Endothelial cell of umbilical vein (primary cell): Measurements from ENCODE around the gene OR2D2. TPM values are rescaled to one million over a fixed set of nuclear protein-coding genes. Genes with fewer than 3 reads are reported as not detected.

ENCODE experiments used
- BruUV-seq: library from RNA; stranded (reverse); fragments of 400-500 nt; replicated peaks from 2 replicates; lab custom pipeline; 2021; lab: Mats Ljungman, UMichigan
- CTCF ChIA-PET: fragments of 300-600, 350-600 bp; sonication (Branson Sonifier 250); formaldehyde crosslinking; loops from one replicate; lab custom pipeline; 2021; ENCODE audit warnings: antibody characterized with exemption, inconsistent platforms; lab: Charles Lee
- POLR2A ChIA-PET: fragments of 300-600, 350-600 bp; sonication (Branson Sonifier 250); formaldehyde crosslinking; loops from one replicate; lab custom pipeline; 2021; ENCODE audit warnings: antibody characterized with exemption, inconsistent platforms; lab: Charles Lee
- DNase-seq: peaks from one replicate; pipeline ENCODE4 v3.0.0-alpha.2; 2011; ENCODE audit warnings: low read depth, low spot score
- FAIRE-seq: peaks from 2 replicates; lab custom pipeline; 2011; peaks lifted over from hg19 to GRCh38; lab: Jason Lieb, UNC
- H2AFZ ChIP-seq: 2 replicates; pipeline ENCODE4 v1.6.0; 2012; ENCODE audit warnings: low read depth, low read length, control low read depth, inconsistent platforms
- H3K27ac ChIP-seq: 2 replicates; pipeline ENCODE4 v1.5.1; 2011; ENCODE audit warnings: low read depth, mild to moderate bottlenecking, control low read depth, low read length, moderate library complexity; ENCODE audit not compliant: insufficient read depth
- H3K27me3 ChIP-seq, 2 experiments: 2 replicates each; pipeline versions ENCODE4 v1.6.0 to v1.6.1; 2011; ENCODE audit warnings: low read length in 2 of 2, mixed read lengths in 1 of 2; ENCODE audit not compliant: control insufficient read depth in 2 of 2, insufficient read depth in 2 of 2
- H3K36me3 ChIP-seq, 2 experiments: 2 replicates in 1 of 2; 3 replicates in 1 of 2; pipeline ENCODE4 v1.5.1; 2011; ENCODE audit warnings: low read length in 2 of 2, mild to moderate bottlenecking in 1 of 2, moderate library complexity in 1 of 2; ENCODE audit not compliant: control insufficient read depth in 2 of 2, insufficient read depth in 2 of 2; ENCODE audit errors: extremely low read depth in 1 of 2
- H3K4me1 ChIP-seq: 3 replicates; pipeline ENCODE4 v1.5.1; 2011; ENCODE audit warnings: mild to moderate bottlenecking, low read length; ENCODE audit not compliant: control insufficient read depth, insufficient read depth; ENCODE audit errors: extremely low read depth
- H3K4me2 ChIP-seq: 2 replicates; pipeline ENCODE4 v1.6.1; 2011; ENCODE audit warnings: low read length, control low read depth, mixed read lengths; ENCODE audit not compliant: insufficient read depth
- H3K4me3 ChIP-seq, 3 experiments: fragments of 200-600 bp in 1 of 3; sonication (generic), shearing (Covaris generic) in 1 of 3; replicated peaks in 1 of 3; 2 replicates each; pipeline ENCODE4 v1.5.1; 2011 to 2016; ENCODE audit warnings: control low read depth in 3 of 3, low read length in 3 of 3, mild to moderate bottlenecking in 2 of 3, inconsistent platforms in 1 of 3, low read depth in 1 of 3, moderate library complexity in 1 of 3; ENCODE audit not compliant: insufficient read depth in 1 of 3
- H3K79me2 ChIP-seq: 2 replicates; pipeline ENCODE4 v1.6.0; 2012; ENCODE audit warnings: low read length, inconsistent platforms; ENCODE audit not compliant: control insufficient read depth, insufficient read depth
- H3K9ac ChIP-seq: replicated peaks from 2 replicates; pipeline ENCODE3; 2011; ENCODE audit warnings: low read length, control low read depth; ENCODE audit not compliant: insufficient read depth; ENCODE audit errors: extremely low read depth
- H3K9me1 ChIP-seq: replicated peaks from 3 replicates; pipeline ENCODE4 v1.6.0; 2011; ENCODE audit warnings: mild to moderate bottlenecking, low read length; ENCODE audit not compliant: control insufficient read depth, insufficient read depth; ENCODE audit errors: extremely low read depth
- H3K9me3 ChIP-seq: replicated peaks from 2 replicates; pipeline ENCODE4 v1.5.1; 2012; ENCODE audit warnings: low read length, inconsistent platforms; ENCODE audit not compliant: control insufficient read depth, insufficient read depth
- H4K20me1 ChIP-seq: replicated peaks from 2 replicates; pipeline ENCODE3; 2011; ENCODE audit warnings: mild to moderate bottlenecking, low read length; ENCODE audit not compliant: control insufficient read depth, insufficient read depth; ENCODE audit errors: extremely low read depth
- EZH2 ChIP-seq: IDR thresholded peaks from 2 replicates; pipeline ENCODE4 v1.6.1; 2012; ENCODE audit warnings: borderline replicate concordance, low read depth, mild to moderate bottlenecking, moderate library complexity, low read length, inconsistent platforms; ENCODE audit not compliant: severe bottlenecking
- GATA2 ChIP-seq: IDR thresholded peaks from 2 replicates; pipeline ENCODE4 v1.7.0; 2011; ENCODE audit warnings: low read depth, mild to moderate bottlenecking, moderate library complexity, mixed read lengths, low read length; ENCODE audit not compliant: insufficient read length, insufficient read depth
- JUN ChIP-seq: IDR thresholded peaks from 2 replicates; pipeline ENCODE4 v1.6.1; 2011; ENCODE audit warnings: borderline replicate concordance, low read depth; ENCODE audit not compliant: insufficient read length, insufficient read depth
- MAX ChIP-seq: IDR thresholded peaks from 2 replicates; pipeline ENCODE4 v1.6.1; 2011; ENCODE audit not compliant: insufficient read depth, insufficient read length
- POLR2A ChIP-seq: IDR thresholded peaks from 2 replicates; pipeline ENCODE4 v1.6.1; 2012; ENCODE audit warnings: low read depth, mild to moderate bottlenecking, control low read depth, low read length
- dilution Hi-C: fragments of 300-500 bp; cut with MboI; formaldehyde crosslinking; loops from one replicate; pipeline ENCODE4 v1.15.0; 2019; ENCODE audit warnings: low sequenced_read_pairs; ENCODE audit not compliant: extremely low pct_ligation_motif_present
- intact Hi-C: fragments of 100-400 bp; cut with micrococcal nuclease; formaldehyde crosslinking; loops from one replicate; pipeline ENCODE4 v1.10.0; 2022
- polyA plus RNA-seq, 4 experiments: library from polyadenylated mRNA; depleted of rRNA in 3 of 4; stranded (reverse) in 3 of 4; unstranded in 1 of 4; fragments of >200 nt; gene quantifications; 2 replicates each; pipeline versions ENCODE4 v1.2.1 to v1.2.3, GENCODE V29; 2011 to 2012; ENCODE audit warnings: missing spikeins in 1 of 4
- total RNA-seq: library from RNA; stranded (reverse); gene quantifications from 2 replicates; pipeline ENCODE4 v1.2.3, GENCODE V29; 2021
- TF ChIP-seq, protein P1 (sequence below), 2 donors: IDR thresholded peaks; 1 replicate in 1 of 2; 2 replicates in 1 of 2; pipeline ENCODE4 v1.5.1; 2011; ENCODE audit warnings: low read length in 2 of 2, mild to moderate bottlenecking in 2 of 2, moderate library complexity in 2 of 2, control low read depth in 1 of 2, inconsistent platforms in 1 of 2, low read depth in 1 of 2; ENCODE audit not compliant: insufficient read depth in 1 of 2; ENCODE audit errors: extremely low read depth in 1 of 2

OR2D2 gene
- total and polyA plus RNA-seq, 2 donors (not counting 3 experiments of a cell fraction or from before 2014, with no cell fraction given): 0.08 to 0.31 TPM

DNA sequence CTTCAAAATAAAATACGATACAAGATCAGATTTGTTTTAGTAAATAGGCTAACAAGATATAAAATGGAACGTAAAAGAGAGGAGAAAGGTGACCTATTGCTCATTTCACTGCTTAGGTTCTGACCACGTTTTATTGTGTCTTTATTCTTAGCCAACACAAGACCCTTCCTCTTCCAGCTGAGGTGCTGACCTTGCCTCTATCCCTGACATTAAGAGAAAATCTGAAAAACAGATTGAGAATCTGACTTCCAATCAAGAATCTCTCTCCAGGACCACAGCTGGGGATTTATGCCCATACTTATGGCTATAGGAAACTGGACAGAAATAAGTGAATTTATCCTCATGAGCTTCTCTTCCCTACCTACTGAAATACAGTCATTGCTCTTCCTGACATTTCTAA, 46.9 kb downstream of the OR2D2 start, which contains the start of gene OR10A5:
OR10A5 (plus strand) TSS at position 301 of the 400 bp plus-strand sequence; CDS start at position 301, 0 bp downstream.
- POLR2A ChIA-PET: no interaction called here

More for the DNA sequence above, 46.9 kb downstream of the OR2D2 start, which contains the start of gene OR10A5:
- Histone ChIP-seq H3K27me3 (peaks cover 0 to 2% of the 10 kb centered on the region in 2 experiments), H3K9ac (no peak within 1 kb of the TSS), H4K20me1 (no peaks in the 10 kb centered on the region), H3K36me3 (no peaks in the 10 kb centered on the region), H3K4me1 (no peaks in the 10 kb centered on the region), H3K9me3 (no peaks in the 10 kb centered on the region), H3K9me1 (no peaks in the 10 kb centered on the region), H3K27ac (no peak within 1 kb of the TSS), H2AFZ (no peak within 1 kb of the TSS), H3K79me2 (no peaks in the 10 kb centered on the region), H3K4me3 (no peak within 1 kb of the TSS), H3K4me2 (no peak within 1 kb of the TSS)
- intact Hi-C loops: no loop called here
- BruUV-seq: no TSS peak
- dilution Hi-C loops: no loop called here
- DNase-seq: no peak
- FAIRE-seq: no peak
- no peak for TF ChIP-seq EZH2
- no peak for TF ChIP-seq GATA2
- TF ChIP-seq POLR2A: no peak
- TF ChIP-seq, protein P1, sequence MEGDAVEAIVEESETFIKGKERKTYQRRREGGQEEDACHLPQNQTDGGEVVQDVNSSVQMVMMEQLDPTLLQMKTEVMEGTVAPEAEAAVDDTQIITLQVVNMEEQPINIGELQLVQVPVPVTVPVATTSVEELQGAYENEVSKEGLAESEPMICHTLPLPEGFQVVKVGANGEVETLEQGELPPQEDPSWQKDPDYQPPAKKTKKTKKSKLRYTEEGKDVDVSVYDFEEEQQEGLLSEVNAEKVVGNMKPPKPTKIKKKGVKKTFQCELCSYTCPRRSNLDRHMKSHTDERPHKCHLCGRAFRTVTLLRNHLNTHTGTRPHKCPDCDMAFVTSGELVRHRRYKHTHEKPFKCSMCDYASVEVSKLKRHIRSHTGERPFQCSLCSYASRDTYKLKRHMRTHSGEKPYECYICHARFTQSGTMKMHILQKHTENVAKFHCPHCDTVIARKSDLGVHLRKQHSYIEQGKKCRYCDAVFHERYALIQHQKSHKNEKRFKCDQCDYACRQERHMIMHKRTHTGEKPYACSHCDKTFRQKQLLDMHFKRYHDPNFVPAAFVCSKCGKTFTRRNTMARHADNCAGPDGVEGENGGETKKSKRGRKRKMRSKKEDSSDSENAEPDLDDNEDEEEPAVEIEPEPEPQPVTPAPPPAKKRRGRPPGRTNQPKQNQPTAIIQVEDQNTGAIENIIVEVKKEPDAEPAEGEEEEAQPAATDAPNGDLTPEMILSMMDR (IDR thresholded peaks at IDR 0.05; ENCODE audit: extremely low read depth in 1 of 2, insufficient read depth in 1 of 2, low read depth in 1 of 2, low read length in 2 of 2): no peak
- no peak for TF ChIP-seq MAX
- no peak for TF ChIP-seq JUN
- CTCF ChIA-PET: interaction anchor here (0.7 kb wide), 1 partner anchor 18 kb away, joined by 3 read pairs; the partner anchor contains the start of gene OR10A2
